Limb (tissue), 2 donors: ENCODE measurements around the gene RIOK1.
A peak's percentile ranks its signal among the peaks of the same experiment; 100 is the strongest.
"Not testable (repeated sequence)": the region's sequence is repeated elsewhere in the genome, so short reads cannot be mapped to it uniquely, and the experiment has no call there.

Experiments used
- DNase-seq, 2 donors: peaks; one replicate each; pipeline ENCODE4 v3.0.0-alpha.2; 2016; ENCODE audit errors: extremely low spot score in 2 of 2

Gene RIOK1

GRCh38 chr6:7389451-7390225, at the start of gene RIOK1, which contains the start of gene CAGE1:
TSS of gene RIOK1 (plus strand) at chr6:7389808. CDS start at chr6:7390003, 195 bp downstream.
TSS of gene CAGE1 (minus strand) at chr6:7389742. CDS start at chr6:7387173, 2,569 bp downstream.
- peak; percentile 92 to 96 for DNase-seq

GRCh38 chr6:7341271-7341670, 48.3 kb upstream of the RIOK1 start:
- no peak for DNase-seq

- DNase-seq, result no peak
Observed at GRCh38 chr6:7341989-7342742, 47.4 kb upstream of the RIOK1 start.

- DNase-seq, result no peak
Observed at GRCh38 chr6:7343546-7344475, 45.8 kb upstream of the RIOK1 start.

GRCh38 chr6:7344773-7345450, 44.7 kb upstream of the RIOK1 start:
- DNase-seq, result not testable (repeated sequence)

- not testable (repeated sequence) for DNase-seq
Observed at GRCh38 chr6:7347551-7347997, 42.0 kb upstream of the RIOK1 start.

- DNase-seq, result not testable (repeated sequence)
Observed at GRCh38 chr6:7350591-7350990, 39.0 kb upstream of the RIOK1 start.

- not testable (repeated sequence) for DNase-seq
Observed at GRCh38 chr6:7351916-7352315, 37.7 kb upstream of the RIOK1 start.

- no peak for DNase-seq
Observed at GRCh38 chr6:7367408-7367807, 22.2 kb upstream of the RIOK1 start.

GRCh38 chr6:7373739-7374138, 15.9 kb upstream of the RIOK1 start:
- DNase-seq, result no peak

- no peak for DNase-seq
Observed at GRCh38 chr6:7377961-7378360, 11.6 kb upstream of the RIOK1 start.

- DNase-seq, result no peak
Observed at GRCh38 chr6:7378740-7379139, 10.9 kb upstream of the RIOK1 start.

GRCh38 chr6:7381092-7381491, 8.5 kb upstream of the RIOK1 start:
- no peak for DNase-seq

- DNase-seq, result no peak
Observed at GRCh38 chr6:7389162-7389450, 502 bp upstream of the RIOK1 start.

GRCh38 chr6:7390226-7390878, 744 bp downstream of the RIOK1 start:
- no peak for DNase-seq

- no peak for DNase-seq
Observed at GRCh38 chr6:7391151-7391550, 1.5 kb downstream of the RIOK1 start.

- no peak for DNase-seq
Observed at GRCh38 chr6:7392402-7392801, 2.8 kb downstream of the RIOK1 start.

- no peak for DNase-seq
Observed at GRCh38 chr6:7401075-7401474, 11.5 kb downstream of the RIOK1 start.

GRCh38 chr6:7402716-7403115, 13.1 kb downstream of the RIOK1 start:
- no peak for DNase-seq

- DNase-seq, result no peak
Observed at GRCh38 chr6:7404546-7404945, 14.9 kb downstream of the RIOK1 start.

GRCh38 chr6:7406743-7407142, 17.1 kb downstream of the RIOK1 start:
- DNase-seq, result no peak
